HepG2 (cell line): ENCODE results near the gene CNEP1R1. TPM values are rescaled to one million over a fixed set of nuclear protein-coding genes. Genes with fewer than 3 reads are reported as not detected.

Experiments used
- ATAD3A ChIP-seq: sonication (generic); formaldehyde crosslinking; IDR thresholded peaks from 2 replicates; pipeline ENCODE4 v1.4.0; 2020; ENCODE audit warnings: missing genetic modification reagents
- ATF2 ChIP-seq: sonication (generic); formaldehyde crosslinking; IDR thresholded peaks from 2 replicates; pipeline ENCODE4 v1.4.0; 2020; ENCODE audit warnings: missing genetic modification reagents
- CREM ChIP-seq, 2 experiments: sonication (generic) in 1 of 2; formaldehyde crosslinking in 1 of 2; IDR thresholded peaks; 2 replicates each; pipeline versions ENCODE4 v1.4.0 to v1.6.1; 2016 to 2020; ENCODE audit warnings: antibody characterized with exemption in 1 of 2, mild to moderate bottlenecking in 1 of 2, missing genetic modification reagents in 1 of 2
- DRAP1 ChIP-seq: IDR thresholded peaks from 2 replicates; pipeline ENCODE4 v1.6.1; 2016; ENCODE audit warnings: missing genetic modification reagents, missing compliant biosample characterization
- ELK4 ChIP-seq: sonication (generic); formaldehyde crosslinking; IDR thresholded peaks from 2 replicates; pipeline ENCODE4 v1.9.0; 2021; ENCODE audit warnings: missing genetic modification reagents, borderline replicate concordance
- FOXK2 ChIP-seq: fragments of 450-650 bp; IDR thresholded peaks from 2 replicates; pipeline ENCODE4 v1.6.1; 2016
- GTF2F1 ChIP-seq: fragments of 150-350 bp; IDR thresholded peaks from 2 replicates; pipeline ENCODE4 v1.6.1; 2014; ENCODE audit warnings: low read length
- KMT2B ChIP-seq: IDR thresholded peaks from 2 replicates; pipeline ENCODE4 v1.6.1; 2016; ENCODE audit warnings: missing genetic modification reagents, missing compliant biosample characterization
- MAZ ChIP-seq, 2 experiments: sonication (generic) in 1 of 2; formaldehyde crosslinking in 1 of 2; IDR thresholded peaks; 2 replicates each; pipeline versions ENCODE4 v1.5.0 to v1.6.1; 2012 to 2020; ENCODE audit warnings: low read depth in 2 of 2, mild to moderate bottlenecking in 2 of 2, borderline replicate concordance in 1 of 2, improper control_type of control experiment in 1 of 2, low read length in 1 of 2, missing genetic modification reagents in 1 of 2, moderate library complexity in 1 of 2
- MLLT10 ChIP-seq: sonication (generic); formaldehyde crosslinking; IDR thresholded peaks from 2 replicates; pipeline ENCODE4 v1.4.0; 2020; ENCODE audit warnings: missing genetic modification reagents
- MXD4 ChIP-seq: IDR thresholded peaks from 2 replicates; pipeline ENCODE4 v1.6.1; 2016; ENCODE audit warnings: mild to moderate bottlenecking, missing biosample characterization, missing genetic modification reagents
- NR2F1 ChIP-seq, 2 experiments: fragments of 450-650 bp in 1 of 2; formaldehyde crosslinking in 1 of 2; IDR thresholded peaks; 2 replicates each; pipeline versions ENCODE4 v1.5.0 to v1.6.1; 2016 to 2020; ENCODE audit warnings: mild to moderate bottlenecking in 1 of 2, missing compliant biosample characterization in 1 of 2, missing genetic modification reagents in 1 of 2, moderate library complexity in 1 of 2
- SOX6 ChIP-seq, 2 experiments: fragments of 450-650 bp in 1 of 2; sonication (generic) in 1 of 2; formaldehyde crosslinking in 1 of 2; IDR thresholded peaks; 2 replicates each; pipeline versions ENCODE4 v1.4.0 to v1.6.1; 2017 to 2020; ENCODE audit warnings: antibody characterized with exemption in 1 of 2, mild to moderate bottlenecking in 1 of 2, missing genetic modification reagents in 1 of 2
- SRSF1 ChIP-seq: fragments of 200-400 bp; formaldehyde crosslinking; optimal IDR thresholded peaks from 2 replicates; pipeline ENCODE3; 2017; ENCODE audit warnings: mild to moderate bottlenecking, low read depth, low read length, moderate library complexity
- SRSF4 ChIP-seq: fragments of 200-400 bp; formaldehyde crosslinking; IDR thresholded peaks from one replicate; pipeline ENCODE4 v1.6.1; 2018; ENCODE audit warnings: mild to moderate bottlenecking, low read depth, low read length, moderate library complexity; ENCODE audit not compliant: poor library complexity, severe bottlenecking
- TCF7 ChIP-seq: sonication (generic); IDR thresholded peaks from 2 replicates; pipeline ENCODE4 v1.6.1; 2016; ENCODE audit warnings: antibody characterized with exemption, low read depth
- ZBTB26 ChIP-seq: IDR thresholded peaks from 2 replicates; pipeline ENCODE4 v1.6.1; 2016; ENCODE audit warnings: missing compliant biosample characterization, missing genetic modification reagents, borderline replicate concordance
- ZC3H4 ChIP-seq: sonication (generic); formaldehyde crosslinking; IDR thresholded peaks from 2 replicates; pipeline ENCODE4 v1.4.0; 2020; ENCODE audit warnings: missing genetic modification reagents, borderline replicate concordance
- ZFP37 ChIP-seq: sonication (generic); formaldehyde crosslinking; IDR thresholded peaks from 2 replicates; pipeline ENCODE4 v1.4.0; 2020; ENCODE audit warnings: missing genetic modification reagents, borderline replicate concordance
- ZNF333 ChIP-seq: sonication (generic); formaldehyde crosslinking; IDR thresholded peaks from 2 replicates; pipeline ENCODE4 v1.4.0; 2020; ENCODE audit warnings: mild to moderate bottlenecking, missing genetic modification reagents, borderline replicate concordance
- ZNF343 ChIP-seq: sonication (generic); formaldehyde crosslinking; IDR thresholded peaks from 2 replicates; pipeline ENCODE4 v1.4.0; 2020; ENCODE audit warnings: mild to moderate bottlenecking, missing genetic modification reagents
- ZNF558 ChIP-seq: sonication (generic); formaldehyde crosslinking; IDR thresholded peaks from 2 replicates; pipeline ENCODE4 v1.9.0; 2022; ENCODE audit warnings: mild to moderate bottlenecking, missing genetic modification reagents, borderline replicate concordance
- ZNF788 ChIP-seq: sonication (generic); formaldehyde crosslinking; IDR thresholded peaks from 2 replicates; pipeline ENCODE4 v1.5.0; 2020; ENCODE audit warnings: mild to moderate bottlenecking, missing genetic modification reagents, borderline replicate concordance
- polyA plus RNA-seq, 8 experiments: library from polyadenylated mRNA; depleted of rRNA in 3 of 8; stranded (reverse) in 7 of 8; unstranded in 1 of 8; fragments of >200 nt; fragmentation: Illumina TruSeq in 4 of 8; extraction: Trizol in 4 of 8; gene quantifications; 2 replicates each; pipeline versions ENCODE4 v1.2.1 to v1.2.3, GENCODE V29; 2011 to 2016; ENCODE audit warnings: low read depth in 4 of 8, missing spikeins in 1 of 8, mixed read lengths in 1 of 8; ENCODE audit not compliant: insufficient read depth in 1 of 8
- total RNA-seq, 5 experiments: library from RNA; depleted of rRNA; stranded (reverse); fragments of >200 nt; fragmentation: Illumina TruSeq; extraction: Trizol; gene quantifications; 2 replicates each; pipeline ENCODE4 v1.2.3, GENCODE V29; 2016; ENCODE audit warnings: low read depth in 1 of 5

CNEP1R1 gene
- total and polyA plus RNA-seq, 2 of the 13 experiments (the other 11 are each of a cell fraction or from before 2014, with no cell fraction given) = 23.6 to 26.8 TPM

- TF ChIP-seq ZNF343 (CRISPR knock-in tag) = peak; percentile 65; the same call in 1 of the 2 replicates
- peak; percentile 84; the same call in 1 of the 2 replicates for TF ChIP-seq ZNF558
- TF ChIP-seq KMT2B (CRISPR knock-in tag) = peak; percentile 96
- TF ChIP-seq ATF2 (CRISPR knock-in tag) = peak; percentile 89; the same call in 1 of the 2 replicates
- peak; percentile 78 for TF ChIP-seq MXD4 (CRISPR knock-in tag)
- peak; percentile 94 for TF ChIP-seq ZNF788 (CRISPR knock-in tag)
- TF ChIP-seq FOXK2 = no peak
- TF ChIP-seq SRSF4 = no peak
- peak; percentile 66 for TF ChIP-seq DRAP1
- TF ChIP-seq ELK4 = no peak
- no peak for TF ChIP-seq GTF2F1
- no peak for TF ChIP-seq MLLT10 (CRISPR knock-in tag)
- TF ChIP-seq SRSF1 = peak; percentile 92
- 0 out of 2 replicates have a peak, but pooled peaks have one; percentile 53 for TF ChIP-seq ZFP37 (CRISPR knock-in tag)
- TF ChIP-seq CREM (IDR thresholded peaks at IDR 0.05) = peak; percentile 76
- no peak for TF ChIP-seq CREM (CRISPR knock-in tag; IDR thresholded peaks at IDR 0.05)
- TF ChIP-seq TCF7 = no peak
- TF ChIP-seq NR2F1 (CRISPR knock-in tag; IDR thresholded peaks at IDR 0.05) = peak in 1 of 2 experiments; percentile 55; a peak in 2 of 4 replicates
- TF ChIP-seq SOX6 (IDR thresholded peaks at IDR 0.05) = no peak
- peak; percentile 88 for TF ChIP-seq SOX6 (CRISPR knock-in tag; IDR thresholded peaks at IDR 0.05)
- TF ChIP-seq MAZ (IDR thresholded peaks at IDR 0.05; ENCODE audit: borderline replicate concordance, low read depth, low read length) = peak; percentile 100
- TF ChIP-seq MAZ (CRISPR knock-in tag; IDR thresholded peaks at IDR 0.05; ENCODE audit: low read depth) = peak; percentile 100
- no peak for TF ChIP-seq ATAD3A
- TF ChIP-seq ZNF333 (CRISPR knock-in tag) = peak; percentile 93; the same call in 1 of the 2 replicates
- TF ChIP-seq ZBTB26 (CRISPR knock-in tag) = peak; percentile 64; the same call in 1 of the 2 replicates
- TF ChIP-seq ZC3H4 (CRISPR knock-in tag) = no peak
These were observed at the start of gene CNEP1R1 (continued) for GRCh38 chr16:50024684-50025536.
